Kidney (tissue), 14 donors: ENCODE data around the gene DHRS13. TPM values are rescaled to one million over a fixed set of nuclear protein-coding genes. Genes with fewer than 3 reads are reported as not detected.

Source experiments
- DNase-seq, 5 donors: peaks; one replicate each; pipeline ENCODE4 v3.0.0-alpha.2; 2013 to 2020
- FAIRE-seq: peaks from 2 replicates; lab custom pipeline; 2012; peaks lifted over from hg19 to GRCh38; lab: Jason Lieb, UNC
- H3K27ac ChIP-seq, 2 donors: one replicate each; pipeline ENCODE4 v1.7.0; 2013; ENCODE audit warnings: low read depth in 2 of 2, low read length in 2 of 2, inconsistent platforms in 1 of 2
- H3K27me3 ChIP-seq: one replicate; pipeline ENCODE4 v1.7.1; 2013; ENCODE audit warnings: low read length, inconsistent platforms; ENCODE audit not compliant: control insufficient read depth, insufficient read depth
- H3K36me3 ChIP-seq, 3 donors: one replicate each; pipeline versions ENCODE4 v1.7.0 to v1.7.1; 2013; ENCODE audit warnings: low read length in 3 of 3, control low read depth in 1 of 3, inconsistent platforms in 1 of 3; ENCODE audit not compliant: insufficient read depth in 3 of 3, control insufficient read depth in 2 of 3
- H3K4me1 ChIP-seq, 3 donors: one replicate each; pipeline versions ENCODE4 v1.7.0 to v1.7.1; 2013; ENCODE audit warnings: low read length in 3 of 3, inconsistent platforms in 1 of 3, low read depth in 1 of 3; ENCODE audit not compliant: control insufficient read depth in 2 of 3, insufficient read depth in 2 of 3
- H3K4me3 ChIP-seq, 3 donors: one replicate each; pipeline versions ENCODE4 v1.7.0 to v1.8.1; 2013; ENCODE audit warnings: low read length in 3 of 3, control low read depth in 1 of 3, inconsistent platforms in 1 of 3
- H3K9ac ChIP-seq, 3 donors: one replicate each; pipeline versions ENCODE4 v1.7.0 to v1.7.1; 2013; ENCODE audit warnings: low read length in 3 of 3, control low read depth in 1 of 3, inconsistent platforms in 1 of 3
- H3K9me3 ChIP-seq, 3 donors: one replicate each; pipeline versions ENCODE4 v1.7.0 to v1.7.1; 2013; ENCODE audit warnings: low read length in 3 of 3, control low read depth in 1 of 3, inconsistent platforms in 1 of 3; ENCODE audit not compliant: control insufficient read depth in 2 of 3, insufficient read depth in 1 of 3
- intact Hi-C: fragments of 100-400 bp; cut with DNase I; formaldehyde crosslinking; loops from one replicate; pipeline ENCODE4 v1.11.1; 2022
- polyA plus RNA-seq: library from polyadenylated mRNA; stranded (reverse); fragments of 350-450 nt; fragmentation: Illumina TruSeq; extraction: RNeasy Lipid Tissue Mini Kit (QIAGEN cat#74804); gene quantifications from one replicate; pipeline ENCODE4 v1.2.3, GENCODE V29; 2014; ENCODE audit warnings: low read depth, low replicate concordance; ENCODE audit not compliant: insufficient read depth
- total RNA-seq: library from RNA; stranded (reverse); fragmentation: NEBNext Ultra II Directional; extraction: Animal tissue kit (Norgen Biotek cat#: 25700); gene quantifications from one replicate; pipeline ENCODE4 v1.2.1, GENCODE V29; 2021
- TF ChIP-seq, protein P1 (sequence below): IDR thresholded peaks from 3 replicates; pipeline ENCODE4 v1.5.1; 2012; ENCODE audit warnings: mild to moderate bottlenecking, moderate library complexity, borderline replicate concordance; ENCODE audit not compliant: insufficient read depth; ENCODE audit errors: extremely low read depth
- donor health status: control.
- donor health status: control.
- donor health status: control.
- donor health status: control.
- donor health status: control.
- donor health status: DM: yes; HTN: yes; CAD: no.
- donor health status: Normal renal cell carcinoma (clear cell type).

The DHRS13 gene
- total and polyA plus RNA-seq, 2 donors from 2014 or later, result 21.6 to 29.5 TPM

GRCh38 chr17:28912281-28912937 lies 9.5 kb upstream of the DHRS13 start:
- H3K9me3 ChIP-seq, result no peaks in the 10 kb centered on the region
- no peak overlapping the region for H3K27ac ChIP-seq
- intact Hi-C loops, result no loop called here
- FAIRE-seq, result no peak
- TF ChIP-seq, protein P1, sequence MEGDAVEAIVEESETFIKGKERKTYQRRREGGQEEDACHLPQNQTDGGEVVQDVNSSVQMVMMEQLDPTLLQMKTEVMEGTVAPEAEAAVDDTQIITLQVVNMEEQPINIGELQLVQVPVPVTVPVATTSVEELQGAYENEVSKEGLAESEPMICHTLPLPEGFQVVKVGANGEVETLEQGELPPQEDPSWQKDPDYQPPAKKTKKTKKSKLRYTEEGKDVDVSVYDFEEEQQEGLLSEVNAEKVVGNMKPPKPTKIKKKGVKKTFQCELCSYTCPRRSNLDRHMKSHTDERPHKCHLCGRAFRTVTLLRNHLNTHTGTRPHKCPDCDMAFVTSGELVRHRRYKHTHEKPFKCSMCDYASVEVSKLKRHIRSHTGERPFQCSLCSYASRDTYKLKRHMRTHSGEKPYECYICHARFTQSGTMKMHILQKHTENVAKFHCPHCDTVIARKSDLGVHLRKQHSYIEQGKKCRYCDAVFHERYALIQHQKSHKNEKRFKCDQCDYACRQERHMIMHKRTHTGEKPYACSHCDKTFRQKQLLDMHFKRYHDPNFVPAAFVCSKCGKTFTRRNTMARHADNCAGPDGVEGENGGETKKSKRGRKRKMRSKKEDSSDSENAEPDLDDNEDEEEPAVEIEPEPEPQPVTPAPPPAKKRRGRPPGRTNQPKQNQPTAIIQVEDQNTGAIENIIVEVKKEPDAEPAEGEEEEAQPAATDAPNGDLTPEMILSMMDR, result no peak
- H3K27me3 ChIP-seq, result no peaks in the 10 kb centered on the region
- peaks cover 36 to 94% (median 58%) of the 10 kb centered on the region in 3 donors for H3K36me3 ChIP-seq
- no peak overlapping the region for H3K9ac ChIP-seq
- no peak overlapping the region for H3K4me3 ChIP-seq
- peaks cover 0 to 4% (median 0%) of the 10 kb centered on the region in 3 donors for H3K4me1 ChIP-seq
- no peak for DNase-seq

- DNase-seq (no peak), FAIRE-seq (no peak)
- TF ChIP-seq, protein P1, result no peak
- H3K9ac ChIP-seq, result no peak overlapping the region
- H3K36me3 ChIP-seq, result peaks cover 30 to 94% (median 57%) of the 10 kb centered on the region in 3 donors
- H3K27ac ChIP-seq, result no peak overlapping the region
- intact Hi-C loops, result no loop called here
- H3K4me1 ChIP-seq, result peaks cover 0 to 4% (median 0%) of the 10 kb centered on the region in 3 donors
- no peak overlapping the region for H3K4me3 ChIP-seq
- no peaks in the 10 kb centered on the region for H3K27me3 ChIP-seq
- H3K9me3 ChIP-seq, result no peaks in the 10 kb centered on the region
Measured at GRCh38 chr17:28911411-28912045, 8.6 kb upstream of the DHRS13 start.

DNA sequence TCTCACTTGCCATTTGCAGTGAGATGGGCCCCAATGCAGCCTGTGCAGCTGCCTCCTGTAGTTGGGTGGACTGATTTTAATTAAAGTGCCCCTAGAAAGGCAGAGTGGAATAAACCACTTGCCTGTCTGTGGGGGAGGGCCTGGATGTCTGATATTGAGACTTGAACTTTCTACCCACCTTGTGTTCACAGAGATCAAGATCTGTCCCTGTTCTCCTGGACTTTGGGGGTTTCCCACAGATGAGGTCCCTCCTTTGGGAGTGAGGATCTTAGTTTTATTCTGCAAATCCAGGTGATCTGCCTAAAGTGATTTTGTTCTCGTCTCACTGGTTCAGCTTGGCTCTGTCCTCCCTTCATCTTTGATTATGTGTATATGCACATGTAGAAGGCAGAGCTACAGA lies 7.7 kb upstream of the DHRS13 start:
- Histone ChIP-seq H3K9me3 (no peaks in the 10 kb centered on the region), H3K4me3 (no peak overlapping the region), H3K27ac (no peak overlapping the region), H3K36me3 (peaks cover 24 to 91% (median 57%) of the 10 kb centered on the region in 3 donors), H3K9ac (no peak overlapping the region), H3K27me3 (no peaks in the 10 kb centered on the region), H3K4me1 (peaks cover 0 to 4% (median 0%) of the 10 kb centered on the region in 3 donors)
- TF ChIP-seq, protein P1, result no peak
- FAIRE-seq (no peak), DNase-seq (no peak)
- intact Hi-C loops, result no loop called here
